Thyroid gland (tissue), 4 donors: ENCODE data around the gene FOXO3. TPM values are rescaled to one million over a fixed set of nuclear protein-coding genes. Genes with fewer than 3 reads are reported as not detected.

Experiments used
- DNase-seq, 2 donors: peaks; one replicate each; pipeline ENCODE4 v3.0.0-alpha.2; 2019
- H3K27ac ChIP-seq, 3 donors: fragments of 200-600 bp; sonication (generic); 1 replicate in 2 of 3; 2 replicates in 1 of 3; pipeline ENCODE4 v1.5.1; 2016 to 2019; ENCODE audit warnings: mild to moderate bottlenecking in 1 of 3, moderate library complexity in 1 of 3
- H3K27me3 ChIP-seq: fragments of 200-600 bp; sonication (generic); one replicate; pipeline ENCODE4 v1.5.1; 2019
- H3K36me3 ChIP-seq, 2 donors: fragments of 200-600 bp; sonication (generic); one replicate each; pipeline ENCODE4 v1.5.1; 2016 to 2019
- H3K4me1 ChIP-seq, 2 donors: fragments of 200-600 bp; sonication (generic); one replicate each; pipeline ENCODE4 v1.5.1; 2017 to 2019
- H3K4me3 ChIP-seq, 3 donors: fragments of 200-600 bp; sonication (generic); replicated peaks in 1 of 3; 1 replicate in 2 of 3; 2 replicates in 1 of 3; pipeline ENCODE4 v1.5.1; 2016; ENCODE audit warnings: mild to moderate bottlenecking in 1 of 3
- H3K9me3 ChIP-seq: fragments of 200-600 bp; sonication (generic); one replicate; pipeline ENCODE4 v1.5.1; 2017
- POLR2A ChIP-seq, 2 donors: fragments of 450-650 bp; IDR thresholded peaks; one replicate each; pipeline ENCODE4 v1.6.1; 2017; ENCODE audit warnings: antibody characterized with exemption in 2 of 2, mild to moderate bottlenecking in 2 of 2, moderate library complexity in 1 of 2
- WGBS, 2 donors: methylation state at CpG; one replicate each; pipeline ENCODE4 v1.1.5; 2017; 5-methylcytosine and 5-hydroxymethylcytosine counted together
- intact Hi-C: fragments of 100-400 bp; cut with DNase I; formaldehyde crosslinking; loops from one replicate; pipeline ENCODE4 v1.15.1; 2023
- total RNA-seq, 4 donors: library from RNA; depleted of rRNA; stranded (reverse); fragments of >200 nt; gene quantifications; one replicate each; pipeline ENCODE4 v1.2.3, GENCODE V29; 2016
- TF ChIP-seq, protein P1 (sequence below), 6 experiments: fragments of 200-600 bp in 3 of 6; fragments of 450-650 bp in 3 of 6; sonication (generic) in 3 of 6; IDR thresholded peaks; one replicate each; pipeline ENCODE4 v1.5.1; 2016 to 2019; ENCODE audit warnings: antibody characterized with exemption in 6 of 6, mild to moderate bottlenecking in 2 of 6, inconsistent platforms in 1 of 6, moderate library complexity in 1 of 6

Gene FOXO3
- total RNA-seq, 4 donors from 2014 or later, result 61.8 to 103 (median 76.8) TPM

DNA sequence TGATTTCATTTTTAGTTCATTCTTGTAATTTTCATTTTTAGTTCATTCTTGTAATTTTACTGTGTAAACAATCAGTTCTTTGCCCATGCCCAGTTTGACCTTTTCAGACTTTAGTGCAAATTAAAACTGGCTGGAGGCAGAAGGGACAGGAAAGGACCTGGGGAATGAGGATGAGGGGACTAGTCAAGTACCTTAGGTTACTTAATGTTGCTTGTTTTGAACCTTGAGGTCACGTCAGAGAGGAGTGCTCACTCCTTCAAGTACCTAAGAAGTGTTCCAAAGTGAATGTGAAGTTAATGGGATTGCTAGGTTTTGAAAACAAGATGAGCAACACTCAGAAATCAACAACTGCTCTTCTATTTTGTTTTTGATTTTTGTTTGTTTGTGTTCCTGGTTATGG, 82.5 kb downstream of the FOXO3 start:
- Histone ChIP-seq H3K27ac (peak overlapping the region in 2 of 3 donors; percentile 19 to 21), H3K4me3 (no peak overlapping the region), H3K36me3 (no peaks in the 10 kb centered on the region), H3K27me3 (no peaks in the 10 kb centered on the region), H3K9me3 (no peaks in the 10 kb centered on the region), H3K4me1 (peaks cover 18 to 28% of the 10 kb centered on the region in 2 donors)
- intact Hi-C loops, result no loop called here
- WGBS, 2 donors, result 43 to 47% methylated on average over 1 of the region's 1 CpG
- TF ChIP-seq, protein P1, sequence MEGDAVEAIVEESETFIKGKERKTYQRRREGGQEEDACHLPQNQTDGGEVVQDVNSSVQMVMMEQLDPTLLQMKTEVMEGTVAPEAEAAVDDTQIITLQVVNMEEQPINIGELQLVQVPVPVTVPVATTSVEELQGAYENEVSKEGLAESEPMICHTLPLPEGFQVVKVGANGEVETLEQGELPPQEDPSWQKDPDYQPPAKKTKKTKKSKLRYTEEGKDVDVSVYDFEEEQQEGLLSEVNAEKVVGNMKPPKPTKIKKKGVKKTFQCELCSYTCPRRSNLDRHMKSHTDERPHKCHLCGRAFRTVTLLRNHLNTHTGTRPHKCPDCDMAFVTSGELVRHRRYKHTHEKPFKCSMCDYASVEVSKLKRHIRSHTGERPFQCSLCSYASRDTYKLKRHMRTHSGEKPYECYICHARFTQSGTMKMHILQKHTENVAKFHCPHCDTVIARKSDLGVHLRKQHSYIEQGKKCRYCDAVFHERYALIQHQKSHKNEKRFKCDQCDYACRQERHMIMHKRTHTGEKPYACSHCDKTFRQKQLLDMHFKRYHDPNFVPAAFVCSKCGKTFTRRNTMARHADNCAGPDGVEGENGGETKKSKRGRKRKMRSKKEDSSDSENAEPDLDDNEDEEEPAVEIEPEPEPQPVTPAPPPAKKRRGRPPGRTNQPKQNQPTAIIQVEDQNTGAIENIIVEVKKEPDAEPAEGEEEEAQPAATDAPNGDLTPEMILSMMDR (IDR thresholded peaks at IDR 0.05), result no peak
- no peak for TF ChIP-seq POLR2A (IDR thresholded peaks at IDR 0.05)
- no peak for DNase-seq

DNA sequence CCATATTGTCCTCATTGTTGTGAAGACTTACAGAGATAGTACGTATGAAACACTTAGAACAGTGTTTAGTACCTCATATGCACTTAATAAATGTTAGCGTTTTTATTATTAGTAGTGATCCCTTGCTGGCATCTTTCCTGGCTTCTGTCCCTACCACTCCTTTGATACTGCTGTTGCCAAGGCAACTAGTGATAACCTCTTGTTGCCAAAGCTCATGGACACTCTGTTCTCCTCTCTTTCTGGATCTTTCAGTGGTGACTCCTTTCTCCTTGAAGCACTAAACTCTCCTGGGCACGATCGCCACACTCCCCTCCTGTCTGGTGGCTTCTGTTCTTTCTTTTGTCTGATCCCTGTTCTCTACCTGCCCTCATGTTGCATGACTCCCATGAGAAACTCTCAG, 83.5 kb downstream of the FOXO3 start:
- H3K9me3 ChIP-seq, result no peaks in the 10 kb centered on the region
- DNase-seq, result no peak
- peaks cover 21 to 32% of the 10 kb centered on the region in 2 donors for H3K4me1 ChIP-seq
- no peaks in the 10 kb centered on the region for H3K27me3 ChIP-seq
- TF ChIP-seq, protein P1 (IDR thresholded peaks at IDR 0.05), result no peak
- TF ChIP-seq POLR2A (IDR thresholded peaks at IDR 0.05), result no peak
- H3K36me3 ChIP-seq, result no peaks in the 10 kb centered on the region
- H3K27ac ChIP-seq, result no peak overlapping the region
- intact Hi-C loops, result no loop called here
- no peak overlapping the region for H3K4me3 ChIP-seq
- 93 to 94% methylated on average over 4 of the region's 4 CpGs for WGBS, 2 donors

DNA sequence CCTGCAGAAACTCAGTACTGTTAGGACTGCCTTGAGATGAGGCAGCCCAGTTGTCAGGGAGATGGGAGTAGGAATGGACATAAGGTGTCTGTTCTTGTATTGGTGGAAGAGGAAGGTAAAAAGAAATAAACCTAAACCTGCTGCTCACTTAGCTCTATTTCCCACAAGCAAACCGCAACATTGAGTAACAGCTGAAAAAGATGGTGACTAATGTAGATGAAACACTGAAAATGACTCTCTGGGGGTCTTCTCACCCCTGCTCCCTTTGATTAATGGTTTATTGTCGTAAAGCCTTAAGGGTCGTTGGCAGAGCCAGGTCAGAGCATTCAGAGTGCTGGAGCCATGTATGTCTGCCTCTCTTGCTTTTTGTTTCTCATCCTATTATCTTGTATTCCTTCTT, 87.5 kb downstream of the FOXO3 start:
- Histone ChIP-seq H3K27ac (no peak overlapping the region), H3K27me3 (no peaks in the 10 kb centered on the region), H3K4me3 (no peak overlapping the region), H3K4me1 (peaks cover 38 to 61% of the 10 kb centered on the region in 2 donors), H3K9me3 (no peaks in the 10 kb centered on the region), H3K36me3 (no peaks in the 10 kb centered on the region)
- intact Hi-C loops, result no loop called here
- no peak for DNase-seq
- TF ChIP-seq, protein P1 (IDR thresholded peaks at IDR 0.05), result no peak
- TF ChIP-seq POLR2A (IDR thresholded peaks at IDR 0.05), result no peak
- WGBS, 2 donors, result 85 to 89% methylated on average over 3 of the region's 3 CpGs

DNA sequence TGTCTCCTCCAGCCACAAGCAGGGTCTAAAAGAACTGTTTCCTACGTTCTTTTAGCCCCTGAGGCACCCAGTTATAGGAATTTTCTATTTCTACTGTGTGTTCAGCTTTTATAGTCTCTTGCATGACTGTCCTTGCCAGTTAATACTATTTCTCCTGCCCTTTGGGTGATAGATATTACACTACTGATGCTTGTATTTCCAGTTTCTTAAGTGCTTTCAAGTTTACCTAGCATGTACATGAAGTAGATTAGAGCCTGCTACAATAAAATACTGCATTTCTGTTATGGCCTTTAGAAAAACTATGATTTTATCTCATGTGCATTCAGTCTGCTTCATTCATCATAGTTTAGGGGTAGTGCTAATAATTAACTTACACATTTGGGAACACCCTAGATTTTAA, 89.6 kb downstream of the FOXO3 start:
- peak overlapping the region in 2 of 3 donors; percentile 31 to 63 for H3K27ac ChIP-seq
- intact Hi-C loops, result no loop called here
- peaks cover 44 to 68% of the 10 kb centered on the region in 2 donors for H3K4me1 ChIP-seq
- TF ChIP-seq, protein P1 (IDR thresholded peaks at IDR 0.05), result no peak
- no peak for TF ChIP-seq POLR2A (IDR thresholded peaks at IDR 0.05)
- H3K36me3 ChIP-seq, result no peaks in the 10 kb centered on the region
- no peak overlapping the region for H3K4me3 ChIP-seq
- H3K27me3 ChIP-seq, result no peaks in the 10 kb centered on the region
- no peak for DNase-seq
- 57 to 68% methylated on average over 1 of the region's 1 CpG for WGBS, 2 donors
- H3K9me3 ChIP-seq, result no peaks in the 10 kb centered on the region

DNA sequence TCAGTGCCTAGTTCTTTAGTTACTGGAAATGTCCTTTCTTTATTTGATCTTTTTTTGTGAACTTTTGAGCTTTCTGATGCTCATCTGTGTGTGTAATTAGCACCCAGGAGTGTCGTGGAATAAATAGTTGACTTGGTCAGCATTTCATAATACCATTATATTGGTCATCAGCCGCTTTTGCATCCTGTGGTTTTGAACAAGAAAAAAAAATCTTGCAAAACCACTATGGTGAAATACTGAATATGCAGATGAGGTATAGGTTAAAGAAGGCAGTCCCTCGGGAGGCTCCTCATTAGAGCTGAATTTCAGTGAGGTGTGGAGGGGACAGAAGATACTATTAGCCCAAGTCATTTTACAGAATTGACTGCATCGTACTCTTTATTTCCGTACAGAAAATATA, 90.1 kb downstream of the FOXO3 start:
- intact Hi-C loops, result no loop called here
- Histone ChIP-seq H3K4me3 (no peak overlapping the region), H3K27ac (peak overlapping the region in 1 of 3 donors; percentile 58), H3K36me3 (no peaks in the 10 kb centered on the region), H3K4me1 (peaks cover 49 to 72% of the 10 kb centered on the region in 2 donors), H3K9me3 (no peaks in the 10 kb centered on the region), H3K27me3 (no peaks in the 10 kb centered on the region)
- TF ChIP-seq, protein P1 (IDR thresholded peaks at IDR 0.05), result no peak
- no peak for TF ChIP-seq POLR2A (IDR thresholded peaks at IDR 0.05)
- WGBS, 2 donors, result 71 to 83% methylated on average over 5 of the region's 5 CpGs
- DNase-seq, result no peak
